H7 (cell line): ENCODE measurements around the gene LAYN. TPM values are rescaled to one million over a fixed set of nuclear protein-coding genes. Genes with fewer than 3 reads are reported as not detected.

ENCODE experiments used
- DNase-seq: peaks from one replicate; pipeline ENCODE4 v3.0.0; 2012
- H3K27me3 ChIP-seq: 2 replicates; pipeline ENCODE4 v1.6.0; 2011; ENCODE audit warnings: mild to moderate bottlenecking, low read length; ENCODE audit not compliant: control insufficient read depth, insufficient read depth
- H3K36me3 ChIP-seq: replicated peaks from 2 replicates; pipeline ENCODE4 v1.5.1; 2011; ENCODE audit warnings: low read length; ENCODE audit not compliant: control insufficient read depth, insufficient read depth
- H3K4me3 ChIP-seq: 2 replicates; pipeline ENCODE4 v1.5.1; 2011; ENCODE audit warnings: low read depth, mild to moderate bottlenecking, control low read depth, low read length, moderate library complexity; ENCODE audit not compliant: insufficient read depth
- total RNA-seq: library from RNA; depleted of rRNA; stranded (reverse); fragments of >200 nt; shearing (Covaris generic); gene quantifications from 2 replicates; pipeline ENCODE4 v1.2.3, GENCODE V29; 2014

Gene LAYN
- total RNA-seq, 1 experiment from 2014 or later: 1.2 TPM

DNA sequence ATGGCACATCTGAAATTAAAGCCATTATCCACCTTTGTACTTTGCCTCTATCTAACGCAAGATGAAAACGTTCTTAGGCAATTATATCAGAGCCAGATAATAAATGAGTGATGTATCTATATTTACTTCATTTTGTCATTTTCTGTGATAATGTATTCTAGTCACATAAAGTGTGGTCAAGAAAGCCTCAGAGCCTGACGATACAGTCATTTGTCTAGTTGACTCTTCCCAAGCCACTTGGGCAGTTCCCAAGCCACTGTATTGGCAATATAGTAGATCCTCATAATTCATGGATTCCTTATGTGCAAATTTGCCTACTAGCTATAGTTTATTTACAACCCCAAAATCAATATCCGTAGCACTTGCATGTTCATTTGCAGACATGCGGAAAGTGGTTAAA lies 18.1 kb upstream of the LAYN start:
- DNase-seq: no peak
- H3K4me3 ChIP-seq: no peak overlapping the region
- H3K36me3 ChIP-seq: no peaks in the 10 kb centered on the region
- H3K27me3 ChIP-seq: no peaks in the 10 kb centered on the region; the same call in 1 of the 2 replicates

DNA sequence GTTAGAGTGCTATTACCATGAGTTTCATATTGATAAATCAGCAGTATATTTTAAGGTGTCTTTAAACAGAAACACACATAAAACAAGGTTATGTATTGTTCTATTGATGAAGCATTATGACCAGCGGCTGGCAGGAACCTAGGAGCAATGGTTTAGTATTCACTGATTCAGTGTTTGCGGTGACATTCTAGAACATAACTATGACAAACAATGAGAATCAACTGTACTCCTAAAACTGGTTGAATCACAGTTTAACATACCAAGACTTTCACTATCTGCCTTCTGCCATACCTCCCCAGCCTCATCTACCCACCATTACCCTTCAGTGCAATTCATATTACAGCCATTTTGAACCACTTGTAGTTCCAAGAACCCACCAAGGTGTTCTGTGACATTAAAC lies 17.2 kb upstream of the LAYN start:
- DNase-seq: no peak
- no peak overlapping the region for H3K4me3 ChIP-seq
- H3K27me3 ChIP-seq: no peaks in the 10 kb centered on the region; the same call in 1 of the 2 replicates
- H3K36me3 ChIP-seq: no peaks in the 10 kb centered on the region

DNA sequence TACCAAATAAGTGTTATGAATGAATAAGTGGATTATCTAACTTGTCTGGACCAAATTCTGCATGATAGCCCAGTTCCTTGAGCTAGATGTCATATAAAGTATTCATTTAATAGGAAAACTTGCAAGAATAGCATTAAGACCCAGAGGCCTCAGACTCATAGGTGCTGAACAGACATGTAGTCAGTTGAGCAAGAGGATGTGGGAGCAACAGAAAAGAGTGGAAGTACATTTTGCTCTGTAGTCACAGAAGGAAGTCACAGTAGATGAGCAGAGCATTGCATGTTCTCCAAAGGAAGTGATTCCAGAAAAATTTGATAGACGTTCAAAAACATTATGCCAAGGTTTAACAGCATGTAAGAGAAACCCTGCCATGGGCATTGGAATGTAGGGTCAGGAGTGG lies 16.5 kb upstream of the LAYN start:
- Histone ChIP-seq H3K36me3 (no peaks in the 10 kb centered on the region), H3K27me3 (no peaks in the 10 kb centered on the region; the same call in 1 of the 2 replicates), H3K4me3 (no peak overlapping the region)
- no peak for DNase-seq

DNA sequence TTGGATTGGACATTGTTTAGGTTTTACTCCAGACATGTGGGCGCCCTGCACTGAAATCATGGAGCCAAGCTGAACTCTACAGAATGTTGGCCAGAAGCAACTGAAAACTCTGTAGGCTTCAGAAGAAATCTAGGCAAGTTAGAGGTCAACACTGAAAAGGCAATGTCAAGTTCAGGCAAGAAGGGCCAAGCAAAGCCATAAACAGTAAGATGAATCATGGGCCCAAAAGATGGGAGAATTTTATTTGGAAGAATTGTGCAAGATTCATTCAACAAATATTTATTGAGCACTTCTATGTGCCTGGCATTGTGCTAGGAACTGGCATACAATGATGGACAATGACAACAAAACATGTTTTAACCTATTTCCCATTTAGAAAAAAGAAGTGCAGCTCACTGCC lies 15.1 kb upstream of the LAYN start:
- DNase-seq: no peak
- no peaks in the 10 kb centered on the region; the same call in 1 of the 2 replicates for H3K27me3 ChIP-seq
- no peaks in the 10 kb centered on the region for H3K36me3 ChIP-seq
- H3K4me3 ChIP-seq: no peak overlapping the region

DNA sequence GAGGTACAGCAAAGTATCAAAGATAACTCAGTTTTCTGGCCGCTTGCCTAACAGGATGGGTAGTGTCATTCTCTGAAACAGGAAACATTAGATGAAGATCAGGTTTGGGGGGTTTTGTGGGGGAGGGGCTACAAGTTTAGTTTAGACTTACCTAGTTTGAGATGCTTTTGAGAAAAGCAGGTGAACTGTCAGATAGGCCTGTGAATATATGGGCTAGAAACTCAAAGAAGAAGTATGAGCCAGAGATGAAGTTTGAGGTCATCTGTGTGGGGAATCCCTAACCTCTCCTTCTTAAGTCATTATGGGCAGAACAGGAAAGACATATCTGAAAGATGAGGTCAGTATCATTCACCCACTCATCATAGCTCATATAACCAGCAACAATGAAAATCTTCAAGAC lies 14.0 kb upstream of the LAYN start:
- H3K4me3 ChIP-seq: no peak overlapping the region
- no peaks in the 10 kb centered on the region; the same call in 1 of the 2 replicates for H3K27me3 ChIP-seq
- H3K36me3 ChIP-seq: no peaks in the 10 kb centered on the region
- DNase-seq: no peak

DNA sequence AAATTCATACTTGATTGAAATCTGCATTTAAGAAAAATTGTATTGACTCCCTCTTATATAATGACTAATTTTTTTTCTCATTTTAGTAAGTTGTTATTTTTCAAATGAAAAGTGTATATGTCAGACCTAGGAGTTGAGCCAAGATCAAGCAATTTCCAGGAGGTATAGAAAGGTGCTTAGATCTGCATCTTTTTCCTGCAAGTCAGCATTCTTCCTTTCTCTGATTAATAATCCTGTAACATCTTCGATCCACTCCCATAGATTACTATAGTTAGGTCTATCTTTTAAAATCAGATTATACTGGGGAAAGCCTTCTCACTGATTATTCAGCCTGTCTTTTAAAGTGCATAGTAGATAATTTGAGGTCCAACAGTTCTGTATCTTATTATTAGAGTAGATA lies 13.2 kb upstream of the LAYN start:
- DNase-seq: no peak
- no peaks in the 10 kb centered on the region; the same call in 1 of the 2 replicates for H3K27me3 ChIP-seq
- no peak overlapping the region for H3K4me3 ChIP-seq
- H3K36me3 ChIP-seq: no peaks in the 10 kb centered on the region

DNA sequence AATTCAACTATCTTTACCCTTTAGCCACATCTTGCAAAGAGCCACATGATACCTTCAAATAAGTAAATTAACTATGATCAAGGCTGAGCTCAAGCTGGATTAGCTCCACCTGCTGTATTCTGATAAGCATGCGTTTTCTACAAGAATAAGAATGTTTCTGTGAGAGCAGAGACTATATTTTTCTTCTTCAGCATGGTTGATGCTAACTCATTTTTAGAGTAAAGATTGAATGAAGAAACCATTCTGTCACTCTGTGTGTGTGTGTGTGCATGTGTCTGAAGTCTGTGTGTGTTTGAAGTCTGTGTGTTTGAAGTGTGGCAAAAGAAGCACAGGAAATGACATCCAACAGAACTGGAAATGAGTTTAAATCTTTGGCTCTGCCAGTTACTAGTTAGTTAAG lies 12.0 kb upstream of the LAYN start:
- H3K4me3 ChIP-seq: no peak overlapping the region
- no peak for DNase-seq
- no peaks in the 10 kb centered on the region; the same call in 1 of the 2 replicates for H3K27me3 ChIP-seq
- H3K36me3 ChIP-seq: no peaks in the 10 kb centered on the region

DNA sequence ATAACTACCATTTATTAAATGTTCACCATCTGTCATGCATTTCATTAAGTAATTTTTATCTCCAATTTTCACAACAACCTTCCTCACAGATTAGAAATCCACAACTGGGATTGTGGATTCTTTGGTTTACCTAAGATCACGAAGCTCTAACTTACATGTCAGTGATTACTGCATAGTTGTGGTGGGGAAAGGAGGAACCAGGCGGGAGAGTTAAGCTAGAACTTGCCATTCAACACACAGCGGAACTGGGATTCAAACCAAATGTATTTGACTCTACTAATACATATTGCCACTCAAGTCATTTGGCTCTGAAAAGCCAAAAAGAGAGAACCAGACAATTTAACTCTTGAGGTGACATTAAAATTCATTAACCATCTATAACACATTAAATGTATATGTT lies 10.4 kb upstream of the LAYN start:
- DNase-seq: no peak
- H3K27me3 ChIP-seq: no peaks in the 10 kb centered on the region; the same call in 1 of the 2 replicates
- H3K4me3 ChIP-seq: no peak overlapping the region
- no peaks in the 10 kb centered on the region for H3K36me3 ChIP-seq

DNA sequence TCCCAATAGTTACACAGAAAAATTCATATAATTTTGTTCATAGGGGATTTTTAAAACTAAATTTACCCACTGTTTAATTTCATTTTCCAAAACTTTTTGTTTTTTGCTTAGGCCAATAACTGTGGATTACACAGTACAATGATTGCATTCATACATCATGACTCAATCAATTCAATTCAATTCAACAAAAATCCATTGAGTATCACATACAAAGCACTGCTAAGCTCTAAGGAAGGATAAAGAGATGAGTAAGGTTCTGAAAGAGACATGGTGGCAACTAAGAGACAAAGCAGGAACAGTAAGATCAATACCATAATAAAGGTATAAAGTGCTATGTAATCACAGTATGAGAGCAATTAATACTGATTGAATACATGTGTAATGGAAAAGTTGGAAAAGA lies 9.4 kb upstream of the LAYN start:
- no peak for DNase-seq
- no peak overlapping the region for H3K4me3 ChIP-seq
- H3K27me3 ChIP-seq: no peaks in the 10 kb centered on the region; the same call in 1 of the 2 replicates
- no peaks in the 10 kb centered on the region for H3K36me3 ChIP-seq

DNA sequence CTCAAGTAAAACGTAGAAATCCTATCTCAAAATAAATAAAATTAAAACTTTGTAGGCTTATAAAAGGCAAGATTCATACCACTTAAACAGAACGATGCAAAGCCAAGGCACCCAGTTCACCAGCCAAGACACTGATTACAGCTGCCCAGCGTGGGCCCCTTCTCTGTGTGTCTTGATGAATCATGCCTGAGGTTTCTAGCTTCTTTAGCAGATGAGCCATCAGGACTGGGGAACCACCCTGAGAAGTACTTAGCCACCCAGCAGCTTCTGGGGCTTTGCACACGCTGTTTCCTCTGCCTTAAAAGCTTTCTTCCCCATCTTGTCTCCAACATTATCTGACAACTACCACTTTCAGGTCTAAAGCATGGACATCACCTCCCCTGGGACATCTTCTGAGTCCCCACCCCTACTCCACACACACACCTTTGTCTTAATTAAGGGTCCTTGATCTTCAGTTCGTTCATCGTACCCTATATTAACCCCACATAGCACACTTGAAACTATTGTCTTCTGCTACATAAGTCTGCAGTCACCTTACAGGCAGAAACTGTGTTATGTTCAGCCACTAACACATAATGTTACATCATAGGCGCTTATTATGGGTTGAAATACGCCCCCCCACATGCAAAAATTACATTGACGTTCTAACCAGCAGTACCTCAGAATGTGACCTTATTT lies 8.7 kb upstream of the LAYN start:
- DNase-seq: no peak
- no peak overlapping the region for H3K4me3 ChIP-seq
- H3K27me3 ChIP-seq: no peaks in the 10 kb centered on the region; the same call in 1 of the 2 replicates
- H3K36me3 ChIP-seq: no peaks in the 10 kb centered on the region

DNA sequence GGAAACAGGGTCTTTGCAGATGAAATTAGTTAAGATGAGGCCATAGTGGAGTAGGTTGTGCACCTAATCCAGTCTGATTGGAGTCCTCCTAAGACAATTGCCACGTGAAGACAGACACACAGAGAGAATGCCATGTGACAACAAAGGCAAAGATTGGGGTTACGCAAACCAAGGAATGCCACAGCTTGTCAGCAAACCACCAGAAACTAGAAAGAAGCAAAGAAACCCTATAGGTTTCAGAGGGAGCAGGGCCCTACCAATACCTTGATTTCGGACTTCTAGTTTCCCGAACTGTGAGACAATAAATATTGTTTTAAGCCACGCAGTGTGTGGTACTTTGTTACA lies 8.2 kb upstream of the LAYN start:
- DNase-seq: no peak
- H3K27me3 ChIP-seq: no peaks in the 10 kb centered on the region; the same call in 1 of the 2 replicates
- no peak overlapping the region for H3K4me3 ChIP-seq
- H3K36me3 ChIP-seq: no peaks in the 10 kb centered on the region

DNA sequence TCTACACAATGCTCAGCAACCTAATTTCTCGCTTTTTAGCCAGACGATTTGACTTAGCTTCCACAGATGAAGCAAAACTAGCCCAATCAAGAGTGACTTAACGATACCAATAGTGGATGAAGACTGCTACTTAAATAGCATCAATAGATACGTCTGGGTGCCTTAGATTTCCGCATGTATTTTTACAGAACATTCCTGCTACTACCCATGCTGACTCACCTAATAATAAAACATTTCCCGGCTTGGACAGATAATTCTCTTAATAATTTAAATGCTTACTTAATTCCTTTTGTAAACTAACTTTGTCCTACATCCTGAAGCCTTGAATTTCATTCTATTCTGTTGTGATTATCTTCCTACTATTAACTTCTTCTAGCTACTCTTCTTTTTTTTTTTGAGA lies 5.2 kb upstream of the LAYN start:
- Histone ChIP-seq H3K4me3 (no peak overlapping the region), H3K27me3 (peaks cover 17% of the 10 kb centered on the region), H3K36me3 (no peaks in the 10 kb centered on the region)
- DNase-seq: no peak

DNA sequence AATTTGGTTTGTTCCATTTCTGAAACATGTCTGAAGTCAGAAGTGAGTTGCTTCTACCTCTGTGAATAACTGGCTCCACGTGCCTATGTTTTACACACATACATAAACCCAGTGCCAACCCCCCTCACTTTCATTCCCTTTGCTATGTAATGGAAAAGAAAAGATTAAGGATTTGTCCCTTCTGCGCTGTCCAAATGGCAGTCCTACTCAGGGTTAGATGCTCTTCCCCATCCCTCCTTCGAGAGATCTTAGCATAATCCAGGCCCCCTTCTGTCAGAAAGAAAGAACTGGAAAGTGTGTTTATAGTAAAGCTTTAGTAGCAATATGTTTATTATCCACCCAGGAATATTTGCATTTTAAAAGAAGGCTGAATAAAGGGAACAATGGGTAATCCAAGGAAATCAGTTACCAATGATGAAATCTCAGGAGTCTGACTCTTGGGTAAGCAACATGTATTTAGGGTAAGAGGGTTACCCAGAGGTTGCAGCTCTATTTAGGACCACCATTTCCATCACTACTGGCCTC lies 3.1 kb upstream of the LAYN start:
- Histone ChIP-seq H3K36me3 (no peaks in the 10 kb centered on the region), H3K4me3 (no peak overlapping the region), H3K27me3 (peaks cover 38% of the 10 kb centered on the region)
- peak; percentile 29 for DNase-seq

DNA sequence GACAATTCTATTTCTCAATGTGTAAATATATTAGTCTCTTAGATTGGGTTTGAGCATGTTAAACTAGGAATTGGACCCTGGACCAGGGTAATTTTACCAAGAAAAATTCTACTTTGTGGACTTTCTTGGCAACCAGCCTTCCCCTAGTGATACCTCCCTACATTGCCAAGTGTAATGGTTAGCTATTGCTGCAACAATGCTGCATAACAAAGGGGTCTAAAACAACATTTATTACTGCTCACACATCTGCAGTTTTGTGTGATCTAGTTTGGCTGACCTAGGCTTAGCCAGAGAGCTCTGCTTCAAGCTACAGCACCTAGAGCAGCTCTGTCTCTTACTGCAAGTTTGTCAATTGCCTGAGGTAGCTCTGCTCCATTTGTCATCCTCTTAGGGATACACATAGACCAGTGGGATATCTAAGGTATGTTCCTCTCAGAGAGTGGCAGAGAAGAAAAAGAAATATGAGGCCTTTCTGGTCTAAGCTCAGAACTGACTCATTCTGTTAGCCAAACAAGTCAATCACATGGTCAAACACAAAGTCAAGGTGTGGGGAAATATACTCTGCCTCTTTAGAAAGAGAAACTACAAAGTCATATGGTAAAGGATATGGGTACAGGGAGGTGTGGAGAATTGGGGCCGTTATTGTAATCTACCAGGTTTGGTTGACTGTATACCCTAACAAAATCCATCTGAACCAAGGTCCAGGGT lies 2.0 kb upstream of the LAYN start:
- H3K27me3 ChIP-seq: peaks cover 47% of the 10 kb centered on the region
- H3K4me3 ChIP-seq: no peak overlapping the region
- no peak for DNase-seq

DNA sequence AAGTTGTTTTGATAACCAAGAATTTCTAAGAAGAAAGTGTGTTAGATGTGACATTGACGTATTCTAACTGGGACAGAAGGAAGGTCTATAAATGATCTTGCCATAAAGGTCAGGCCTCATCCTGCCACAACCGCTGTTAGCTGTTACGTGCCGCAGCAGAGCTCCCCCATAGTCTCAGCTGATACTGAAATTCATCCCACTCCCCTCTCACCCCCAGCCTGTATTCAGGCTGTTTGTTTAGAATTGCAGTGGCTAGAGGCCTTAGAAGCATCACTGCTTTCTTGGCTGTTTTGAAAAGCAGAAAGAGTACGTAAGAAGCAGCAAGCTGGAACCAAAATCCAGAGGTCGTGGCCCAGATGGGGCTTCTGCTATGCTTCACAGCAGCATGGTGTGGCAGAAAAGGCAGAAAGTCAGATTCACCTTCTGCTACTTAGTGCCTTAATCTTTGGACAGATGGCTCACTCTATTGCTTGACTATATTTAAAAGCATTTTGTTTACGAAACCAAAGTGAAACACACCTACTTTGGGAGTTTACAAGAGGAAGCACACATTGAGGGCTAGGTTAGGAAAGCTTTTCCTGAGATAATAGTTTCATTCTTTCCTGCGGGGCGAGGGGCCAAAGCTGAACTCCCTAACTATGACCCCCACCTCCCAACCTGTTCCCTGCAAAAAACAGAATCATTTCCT lies 950 bp upstream of the LAYN start:
- H3K4me3 ChIP-seq: peak overlapping the region; percentile 59; the same call in 1 of the 2 replicates

More for the DNA sequence above, 2.0 kb upstream of the LAYN start:
- no peaks in the 10 kb centered on the region for H3K36me3 ChIP-seq

More for the DNA sequence above, 950 bp upstream of the LAYN start:
- peak; percentile 31 for DNase-seq
- Histone ChIP-seq H3K27me3 (peaks cover 49% of the 10 kb centered on the region), H3K36me3 (no peaks in the 10 kb centered on the region)
